HEK293 (cell line): ENCODE measurements around the gene MED25.

ENCODE experiments used
- CTCF ChIA-PET: fragments of 350-600 bp; formaldehyde crosslinking; extraction: SDS; loops from one replicate; lab custom pipeline; 2021; ENCODE audit warnings: antibody characterized with exemption; lab: Yijun Ruan, JAX
- POLR2A ChIA-PET: fragments of 300-600 bp; formaldehyde crosslinking; extraction: SDS; loops from one replicate; lab custom pipeline; 2020; ENCODE audit warnings: antibody characterized with exemption, inconsistent platforms; lab: Yijun Ruan, JAX
- H3K27ac ChIP-seq: fragments of 200-500 bp; sonication (Bioruptor generic); 2 replicates; pipeline ENCODE4 v1.5.1; 2014; ENCODE audit warnings: low read depth, low read length, control low read depth, inconsistent platforms; ENCODE audit errors: extremely low read depth
- H3K36me3 ChIP-seq, 2 experiments: fragments of 200-500 bp in 1 of 2; sonication (Bioruptor generic) in 1 of 2; 1 replicate in 1 of 2; 2 replicates in 1 of 2; pipeline ENCODE4 v1.5.1; 2014 to 2017; ENCODE audit warnings: inconsistent platforms in 2 of 2, low read length in 2 of 2; ENCODE audit not compliant: control insufficient read depth in 2 of 2, insufficient read depth in 1 of 2
- H3K4me1 ChIP-seq: fragments of 200-500 bp; sonication (Bioruptor generic); 2 replicates; pipeline ENCODE4 v1.5.1; 2014; ENCODE audit warnings: mild to moderate bottlenecking, low read length, inconsistent platforms; ENCODE audit not compliant: control insufficient read depth, insufficient read depth
- H3K4me3 ChIP-seq: 2 replicates; pipeline ENCODE4 v1.5.1; 2011; ENCODE audit warnings: low read depth, mild to moderate bottlenecking, control low read depth, low read length, moderate library complexity
- H3K9me3 ChIP-seq: fragments of 200-500 bp; sonication (Bioruptor generic); 2 replicates; pipeline ENCODE4 v1.5.1; 2014; ENCODE audit warnings: low read depth, low read length, inconsistent platforms; ENCODE audit not compliant: control insufficient read depth, insufficient read depth
- KLF17 ChIP-seq: fragments of 450-650 bp; formaldehyde crosslinking; IDR thresholded peaks from 2 replicates; pipeline ENCODE4 v1.5.1; 2016; ENCODE audit warnings: missing biosample characterization, missing genetic modification characterization
- KLF9 ChIP-seq: fragments of 450-650 bp; formaldehyde crosslinking; IDR thresholded peaks from 2 replicates; pipeline ENCODE4 v1.5.1; 2016; ENCODE audit warnings: missing biosample characterization, missing genetic modification characterization, low read depth
- PATZ1 ChIP-seq: fragments of 450-650 bp; formaldehyde crosslinking; IDR thresholded peaks from 2 replicates; pipeline ENCODE4 v1.5.1; 2016; ENCODE audit warnings: missing biosample characterization, missing genetic modification characterization
- PRDM1 ChIP-seq: fragments of 450-650 bp; formaldehyde crosslinking; IDR thresholded peaks from 2 replicates; pipeline ENCODE4; 2016; ENCODE audit warnings: missing biosample characterization, missing genetic modification characterization
- PRDM10 ChIP-seq: fragments of 450-650 bp; formaldehyde crosslinking; IDR thresholded peaks from 2 replicates; pipeline ENCODE4 v1.5.1; 2016; ENCODE audit warnings: missing biosample characterization, missing genetic modification characterization
- SETDB1 ChIP-seq: IDR thresholded peaks from one replicate; pipeline ENCODE4 v1.6.1; 2017; ENCODE audit warnings: mild to moderate bottlenecking, low read length, moderate library complexity, mixed read lengths; ENCODE audit not compliant: insufficient read length
- ZBTB20 ChIP-seq: fragments of 450-650 bp; formaldehyde crosslinking; IDR thresholded peaks from 2 replicates; pipeline ENCODE4 v1.5.1; 2016; ENCODE audit warnings: missing biosample characterization, missing genetic modification characterization
- ZNF121 ChIP-seq: fragments of 450-650 bp; formaldehyde crosslinking; IDR thresholded peaks from 2 replicates; pipeline ENCODE4 v1.5.1; 2016; ENCODE audit warnings: missing biosample characterization, missing genetic modification characterization
- ZNF223 ChIP-seq: fragments of 450-650 bp; formaldehyde crosslinking; IDR thresholded peaks from 2 replicates; pipeline ENCODE4 v1.5.1; 2016; ENCODE audit warnings: missing biosample characterization, missing genetic modification characterization
- ZNF311 ChIP-seq: fragments of 450-650 bp; formaldehyde crosslinking; IDR thresholded peaks from 2 replicates; pipeline ENCODE4 v1.5.1; 2017; ENCODE audit warnings: missing biosample characterization, missing genetic modification characterization, borderline replicate concordance
- ZNF37A ChIP-seq: fragments of 450-650 bp; IDR thresholded peaks from 2 replicates; pipeline ENCODE4 v1.5.1; 2018; ENCODE audit warnings: missing biosample characterization, missing genetic modification characterization
- ZNF391 ChIP-seq: fragments of 450-650 bp; formaldehyde crosslinking; IDR thresholded peaks from 2 replicates; pipeline ENCODE4 v1.5.1; 2016; ENCODE audit warnings: low read depth, missing biosample characterization, missing genetic modification characterization, borderline replicate concordance
- ZNF398 ChIP-seq: fragments of 450-650 bp; formaldehyde crosslinking; IDR thresholded peaks from 2 replicates; pipeline ENCODE4 v1.5.1; 2017; ENCODE audit warnings: missing biosample characterization, missing genetic modification characterization
- ZNF473 ChIP-seq: fragments of 450-650 bp; formaldehyde crosslinking; IDR thresholded peaks from 2 replicates; pipeline ENCODE4 v1.5.1; 2017; ENCODE audit warnings: missing biosample characterization, missing genetic modification characterization
- ZNF544 ChIP-seq: fragments of 450-650 bp; formaldehyde crosslinking; IDR thresholded peaks from 2 replicates; pipeline ENCODE4 v1.5.0; 2017; ENCODE audit warnings: missing biosample characterization, missing genetic modification characterization
- ZNF600 ChIP-seq: fragments of 450-650 bp; formaldehyde crosslinking; IDR thresholded peaks from 2 replicates; pipeline ENCODE4 v1.5.1; 2016; ENCODE audit warnings: missing biosample characterization, missing genetic modification characterization
- ZNF610 ChIP-seq: fragments of 450-650 bp; formaldehyde crosslinking; IDR thresholded peaks from 2 replicates; pipeline ENCODE4 v1.5.1; 2016; ENCODE audit warnings: missing biosample characterization, missing genetic modification characterization, borderline replicate concordance
- ZNF670 ChIP-seq: fragments of 450-650 bp; formaldehyde crosslinking; IDR thresholded peaks from 2 replicates; pipeline ENCODE4 v1.5.1; 2016; ENCODE audit warnings: missing biosample characterization, missing genetic modification characterization, low read depth
- ZNF76 ChIP-seq: fragments of 450-650 bp; formaldehyde crosslinking; IDR thresholded peaks from 2 replicates; pipeline ENCODE4; 2016; ENCODE audit warnings: low read depth, missing biosample characterization, missing genetic modification characterization, borderline replicate concordance
- ZNF791 ChIP-seq: fragments of 450-650 bp; formaldehyde crosslinking; IDR thresholded peaks from 2 replicates; pipeline ENCODE4 v1.5.1; 2016; ENCODE audit warnings: missing biosample characterization, missing genetic modification characterization
- ZNF837 ChIP-seq: fragments of 450-650 bp; formaldehyde crosslinking; IDR thresholded peaks from 2 replicates; pipeline ENCODE4 v1.5.1; 2016; ENCODE audit warnings: missing biosample characterization, missing genetic modification characterization
- ZSCAN16 ChIP-seq: fragments of 450-650 bp; formaldehyde crosslinking; IDR thresholded peaks from 2 replicates; pipeline ENCODE4 v1.5.1; 2016; ENCODE audit warnings: missing biosample characterization, missing genetic modification characterization
- ZSCAN5A ChIP-seq: fragments of 450-650 bp; formaldehyde crosslinking; IDR thresholded peaks from 2 replicates; pipeline ENCODE4 v1.5.1; 2016; ENCODE audit warnings: missing biosample characterization, missing genetic modification characterization

Gene MED25

GRCh38 chr19:49840321-49840720, 22.2 kb downstream of the MED25 start (continued):
- TF ChIP-seq ZNF311: no peak
- no peak for TF ChIP-seq ZNF670 (tag by site-specific recombination)
- TF ChIP-seq, all 188 proteins: peak for 0

GRCh38 chr19:49840736-49841249, 22.7 kb downstream of the MED25 start:
- Histone ChIP-seq H3K9me3 (no peaks in the 10 kb centered on the region), H3K4me3 (no peak overlapping the region), H3K4me1 (no peaks in the 10 kb centered on the region), H3K36me3 (peaks cover 6 to 55% of the 10 kb centered on the region in 2 experiments), H3K27ac (no peak overlapping the region)
- CTCF ChIA-PET: no interaction called here
- POLR2A ChIA-PET: no interaction called here
- TF ChIP-seq ZNF600 (tag by site-specific recombination) (peak; percentile 40; the same call in 1 of the 2 replicates), ZBTB20 (no peak), PATZ1 (tag by site-specific recombination) (no peak), ZNF544 (tag by site-specific recombination) (no peak)

- ChIA-PET CTCF (interaction anchor here (0.6 to 1.5 kb wide), 3 partner anchors 38 to 162 kb away, joined by 3 to 6 read pairs (median 4); no protein-coding TSS in a partner anchor), POLR2A (interaction anchor here (1.8 kb wide), 1 partner anchor 39 kb away, joined by 5 read pairs; no protein-coding TSS in a partner anchor)
- H3K27ac ChIP-seq: no peak overlapping the region
- no peaks in the 10 kb centered on the region for H3K9me3 ChIP-seq
- H3K4me3 ChIP-seq: no peak overlapping the region
- H3K4me1 ChIP-seq: peaks cover 2% of the 10 kb centered on the region; the same call in 1 of the 2 replicates
- H3K36me3 ChIP-seq: peaks cover 6 to 30% of the 10 kb centered on the region in 2 experiments
- TF ChIP-seq ZNF544 (tag by site-specific recombination) (no peak), ZNF76 (tag by site-specific recombination) (no peak), ZSCAN5A (tag by site-specific recombination) (no peak), ZNF791 (no peak), ZNF391 (tag by site-specific recombination) (no peak), ZNF610 (tag by site-specific recombination) (no peak), ZNF837 (tag by site-specific recombination) (no peak), ZNF398 (tag by site-specific recombination) (no peak), ZNF311 (no peak), KLF9 (tag by site-specific recombination) (no peak), PRDM10 (tag by site-specific recombination) (no peak; the same call in 1 of the 2 replicates), PRDM1 (tag by site-specific recombination) (no peak), ZNF37A (no peak), ZSCAN16 (tag by site-specific recombination) (no peak), SETDB1 (no peak), ZNF121 (no peak), KLF17 (tag by site-specific recombination) (no peak), ZNF473 (tag by site-specific recombination) (no peak), ZNF223 (no peak)
Measured at GRCh38 chr19:49843265-49843664, 25.2 kb downstream of the MED25 start.
